Breast epithelium (tissue), 4 donors: ENCODE results near the gene TMEM150C. TPM values are rescaled to one million over a fixed set of nuclear protein-coding genes. Genes with fewer than 3 reads are reported as not detected.

Source experiments
- DNase-seq, 2 donors: peaks; one replicate each; pipeline ENCODE4 v3.0.0-alpha.2; 2019; ENCODE audit warnings: low spot score in 2 of 2
- H3K27ac ChIP-seq, 2 donors: fragments of 200-600 bp; sonication (generic) in 1 of 2; one replicate each; pipeline ENCODE4 v1.5.1; 2016 to 2019; ENCODE audit warnings: mild to moderate bottlenecking in 1 of 2
- H3K27me3 ChIP-seq, 2 donors: fragments of 200-600 bp; sonication (generic) in 1 of 2; one replicate each; pipeline versions ENCODE4 v1.5.1 to v1.6.0; 2017 to 2019; ENCODE audit warnings: control low read depth in 1 of 2, mild to moderate bottlenecking in 1 of 2
- H3K36me3 ChIP-seq: fragments of 200-600 bp; one replicate; pipeline ENCODE4 v1.5.1; 2019
- H3K4me1 ChIP-seq, 2 donors: fragments of 200-600 bp; sonication (generic); one replicate each; pipeline ENCODE4 v1.5.1; 2016 to 2019; ENCODE audit warnings: control low read depth in 1 of 2
- H3K4me3 ChIP-seq, 3 donors: fragments of 200-600 bp; sonication (generic); 1 replicate in 2 of 3; 2 replicates in 1 of 3; pipeline ENCODE4 v1.5.1; 2016 to 2019; ENCODE audit warnings: mild to moderate bottlenecking in 3 of 3, moderate library complexity in 2 of 3
- H3K9me3 ChIP-seq, 2 donors: fragments of 200-600 bp; sonication (generic) in 1 of 2; one replicate each; pipeline ENCODE4 v1.5.1; 2016 to 2019; ENCODE audit warnings: control low read depth in 1 of 2
- CTCF ChIP-seq, 3 donors: fragments of 450-650 bp; IDR thresholded peaks; one replicate each; pipeline ENCODE4 v1.5.1; 2016 to 2017; ENCODE audit warnings: antibody characterized with exemption in 3 of 3, mild to moderate bottlenecking in 3 of 3, moderate library complexity in 3 of 3
- POLR2A ChIP-seq: fragments of 450-650 bp; IDR thresholded peaks from one replicate; pipeline ENCODE4 v1.6.1; 2016; ENCODE audit warnings: antibody characterized with exemption, mild to moderate bottlenecking, moderate library complexity
- POLR2AphosphoS5 ChIP-seq, 3 donors: sonication (generic); formaldehyde crosslinking; IDR thresholded peaks; one replicate each; pipeline ENCODE4 v1.6.1; 2017; ENCODE audit warnings: antibody characterized with exemption in 3 of 3
- intact Hi-C: fragments of 100-400 bp; cut with DNase I; formaldehyde crosslinking; loops from one replicate; pipeline ENCODE4 v1.15.1; 2023; ENCODE audit warnings: low total_unique reads
- total RNA-seq, 3 donors: library from RNA; depleted of rRNA; stranded (reverse); fragments of >200 nt; gene quantifications; one replicate each; pipeline ENCODE4 v1.1.0, GENCODE V29; 2016

TMEM150C gene
- total RNA-seq, 3 donors from 2014 or later, result 38.3 to 52.1 (median 46.7) TPM

- Histone ChIP-seq H3K4me1 (no peaks in the 10 kb centered on the region), H3K27ac (no peak overlapping the region), H3K4me3 (no peak overlapping the region), H3K36me3 (no peaks in the 10 kb centered on the region), H3K9me3 (no peaks in the 10 kb centered on the region), H3K27me3 (no peaks in the 10 kb centered on the region)
- DNase-seq, result no peak
- TF ChIP-seq POLR2A (no peak), CTCF (IDR thresholded peaks at IDR 0.05) (no peak), POLR2AphosphoS5 (IDR thresholded peaks at IDR 0.05) (no peak)
- intact Hi-C loops, result no loop called here
Measured at GRCh38 chr4:82584931-82585330, 23.1 kb upstream of the TMEM150C start.

GRCh38 chr4:82583897-82584587 lies 22.3 kb upstream of the TMEM150C start:
- intact Hi-C loops, result no loop called here
- DNase-seq, result no peak
- Histone ChIP-seq H3K27me3 (no peaks in the 10 kb centered on the region), H3K36me3 (no peaks in the 10 kb centered on the region), H3K4me1 (no peaks in the 10 kb centered on the region), H3K9me3 (no peaks in the 10 kb centered on the region), H3K4me3 (no peak overlapping the region), H3K27ac (no peak overlapping the region)
- no peak for TF ChIP-seq POLR2AphosphoS5 (IDR thresholded peaks at IDR 0.05)
- no peak for TF ChIP-seq POLR2A
- TF ChIP-seq CTCF (IDR thresholded peaks at IDR 0.05), result no peak

- Histone ChIP-seq H3K27ac (no peak overlapping the region), H3K27me3 (no peaks in the 10 kb centered on the region), H3K9me3 (no peaks in the 10 kb centered on the region), H3K36me3 (no peaks in the 10 kb centered on the region), H3K4me1 (no peaks in the 10 kb centered on the region), H3K4me3 (no peak overlapping the region)
- DNase-seq, result no peak
- TF ChIP-seq CTCF (IDR thresholded peaks at IDR 0.05) (no peak), POLR2AphosphoS5 (IDR thresholded peaks at IDR 0.05) (no peak), POLR2A (no peak)
- intact Hi-C loops, result no loop called here
Measured at GRCh38 chr4:82579932-82580331, 18.1 kb upstream of the TMEM150C start.

- H3K27ac ChIP-seq, result no peak overlapping the region
- TF ChIP-seq CTCF (IDR thresholded peaks at IDR 0.05) (no peak), POLR2A (no peak), POLR2AphosphoS5 (IDR thresholded peaks at IDR 0.05) (no peak)
- DNase-seq, result no peak
- intact Hi-C loops, result no loop called here
- no peaks in the 10 kb centered on the region for H3K4me1 ChIP-seq
- H3K4me3 ChIP-seq, result no peak overlapping the region
- no peaks in the 10 kb centered on the region for H3K36me3 ChIP-seq
- H3K9me3 ChIP-seq, result no peaks in the 10 kb centered on the region
- H3K27me3 ChIP-seq, result no peaks in the 10 kb centered on the region
Measured at GRCh38 chr4:82578935-82579334, 17.1 kb upstream of the TMEM150C start.

GRCh38 chr4:82577451-82577850 lies 15.7 kb upstream of the TMEM150C start:
- Histone ChIP-seq H3K27me3 (no peaks in the 10 kb centered on the region), H3K27ac (no peak overlapping the region), H3K4me1 (no peaks in the 10 kb centered on the region), H3K9me3 (no peaks in the 10 kb centered on the region), H3K4me3 (no peak overlapping the region), H3K36me3 (no peaks in the 10 kb centered on the region)
- intact Hi-C loops, result no loop called here
- no peak for TF ChIP-seq CTCF (IDR thresholded peaks at IDR 0.05)
- no peak for TF ChIP-seq POLR2AphosphoS5 (IDR thresholded peaks at IDR 0.05)
- TF ChIP-seq POLR2A, result no peak
- DNase-seq, result no peak
